Caco-2 (cell line): ENCODE results near the gene OR13C4. TPM values are rescaled to one million over a fixed set of nuclear protein-coding genes. Genes with fewer than 3 reads are reported as not detected.

Source experiments
- BruUV-seq: library from RNA; stranded (reverse); fragments of 400-500 nt; replicated peaks from 2 replicates; lab custom pipeline; 2021; lab: Mats Ljungman, UMichigan
- CTCF ChIA-PET: fragments of 300-600 bp; sonication (Branson Sonifier 250); formaldehyde crosslinking; loops from one replicate; lab custom pipeline; 2022; ENCODE audit warnings: antibody characterized with exemption; lab: Charles Lee
- POLR2A ChIA-PET: fragments of 300-600 bp; sonication (Branson Sonifier 250); formaldehyde crosslinking; loops from one replicate; lab custom pipeline; 2022; ENCODE audit warnings: antibody characterized with exemption; lab: Charles Lee
- DNase-seq, 2 experiments: peaks; one replicate each; pipeline versions ENCODE4 v3.0.0 to v3.0.0-alpha.2; 2020 to 2022
- H3K27me3 ChIP-seq: replicated peaks from 2 replicates; pipeline ENCODE4 v1.6.0; 2011; ENCODE audit warnings: low read length; ENCODE audit not compliant: control insufficient read depth, insufficient read depth
- H3K36me3 ChIP-seq: 2 replicates; pipeline ENCODE4 v1.5.1; 2011; ENCODE audit warnings: low read length; ENCODE audit not compliant: control insufficient read depth, insufficient read depth
- H3K4me1 ChIP-seq: fragments of 250-450 bp; sonication (Bioruptor Pico); 2 replicates; pipeline ENCODE4 v1.5.1; 2020; ENCODE audit warnings: mild to moderate bottlenecking
- H3K4me3 ChIP-seq: 2 replicates; pipeline ENCODE4 v1.5.1; 2011; ENCODE audit warnings: low read depth, mild to moderate bottlenecking, control low read depth, low read length
- H3K9me3 ChIP-seq: fragments of 250-450 bp; sonication (Bioruptor Pico); 2 replicates; pipeline ENCODE4 v1.5.1; 2020; ENCODE audit warnings: mild to moderate bottlenecking, moderate library complexity
- H3K27ac Mint-ChIP-seq: one replicate; pipeline ENCODE4 v1.8.0; 2022; ENCODE audit warnings: mixed read lengths; ENCODE audit not compliant: unreplicated experiment
- H3K27me3 Mint-ChIP-seq: one replicate; pipeline ENCODE4 v1.8.0; 2022; ENCODE audit warnings: mixed read lengths; ENCODE audit not compliant: insufficient read depth, unreplicated experiment
- H3K36me3 Mint-ChIP-seq: one replicate; pipeline ENCODE4 v1.8.0; 2022; ENCODE audit warnings: mild to moderate bottlenecking, mixed read lengths; ENCODE audit not compliant: insufficient read depth, unreplicated experiment
- H3K4me1 Mint-ChIP-seq: one replicate; pipeline ENCODE4 v1.8.0; 2022; ENCODE audit warnings: low read depth, mixed read lengths; ENCODE audit not compliant: unreplicated experiment
- H3K4me3 Mint-ChIP-seq: one replicate; pipeline ENCODE4 v1.8.0; 2022; ENCODE audit warnings: mild to moderate bottlenecking, moderate library complexity, mixed read lengths; ENCODE audit not compliant: unreplicated experiment
- H3K9me3 Mint-ChIP-seq: one replicate; pipeline ENCODE4 v1.8.0; 2022; ENCODE audit warnings: mixed read lengths; ENCODE audit not compliant: unreplicated experiment
- intact Hi-C: fragments of 100-400 bp; cut with micrococcal nuclease; formaldehyde crosslinking; loops from one replicate; pipeline ENCODE4 v1.10.0; 2022; ENCODE audit not compliant: unreplicated experiment
- total RNA-seq: library from RNA; stranded (reverse); gene quantifications from 2 replicates; pipeline ENCODE4 v1.2.3, GENCODE V29; 2022
- TF ChIP-seq, protein P1 (sequence below), 2 experiments: fragments of 200-600 bp in 1 of 2; IDR thresholded peaks; 1 replicate in 1 of 2; 2 replicates in 1 of 2; pipeline versions ENCODE4 v1.5.1 to v1.8.0; 2011 to 2022; ENCODE audit warnings: antibody characterized with exemption in 1 of 2, control low read depth in 1 of 2, inconsistent platforms in 1 of 2, low read depth in 1 of 2, low read length in 1 of 2, mild to moderate bottlenecking in 1 of 2, moderate library complexity in 1 of 2; ENCODE audit not compliant: insufficient read depth in 1 of 2, severe bottlenecking in 1 of 2, unreplicated experiment in 1 of 2

Gene OR13C4
- total RNA-seq, 1 experiment from 2014 or later = not detected

DNA sequence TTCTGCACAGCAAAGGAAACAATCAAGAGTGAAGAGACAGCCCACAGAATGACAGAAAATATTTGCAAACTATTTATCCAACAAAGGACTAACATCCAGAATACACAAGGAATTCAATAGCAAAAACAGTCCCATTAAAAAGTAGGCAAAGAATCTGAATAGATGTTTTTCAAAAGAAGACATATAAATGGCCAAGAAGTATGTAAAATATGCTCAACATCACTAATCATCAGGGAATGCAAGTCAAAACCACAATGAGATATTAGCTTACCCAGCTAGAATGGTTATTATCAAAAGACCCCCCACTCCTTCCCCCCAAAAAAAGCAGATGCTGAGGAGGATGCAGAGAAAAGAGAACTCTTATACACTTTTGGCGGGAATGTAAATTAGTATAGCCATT is 28.5 kb upstream of the OR13C4 start:
- H3K27ac Mint-ChIP-seq = no peak overlapping the region
- TF ChIP-seq, protein P1, sequence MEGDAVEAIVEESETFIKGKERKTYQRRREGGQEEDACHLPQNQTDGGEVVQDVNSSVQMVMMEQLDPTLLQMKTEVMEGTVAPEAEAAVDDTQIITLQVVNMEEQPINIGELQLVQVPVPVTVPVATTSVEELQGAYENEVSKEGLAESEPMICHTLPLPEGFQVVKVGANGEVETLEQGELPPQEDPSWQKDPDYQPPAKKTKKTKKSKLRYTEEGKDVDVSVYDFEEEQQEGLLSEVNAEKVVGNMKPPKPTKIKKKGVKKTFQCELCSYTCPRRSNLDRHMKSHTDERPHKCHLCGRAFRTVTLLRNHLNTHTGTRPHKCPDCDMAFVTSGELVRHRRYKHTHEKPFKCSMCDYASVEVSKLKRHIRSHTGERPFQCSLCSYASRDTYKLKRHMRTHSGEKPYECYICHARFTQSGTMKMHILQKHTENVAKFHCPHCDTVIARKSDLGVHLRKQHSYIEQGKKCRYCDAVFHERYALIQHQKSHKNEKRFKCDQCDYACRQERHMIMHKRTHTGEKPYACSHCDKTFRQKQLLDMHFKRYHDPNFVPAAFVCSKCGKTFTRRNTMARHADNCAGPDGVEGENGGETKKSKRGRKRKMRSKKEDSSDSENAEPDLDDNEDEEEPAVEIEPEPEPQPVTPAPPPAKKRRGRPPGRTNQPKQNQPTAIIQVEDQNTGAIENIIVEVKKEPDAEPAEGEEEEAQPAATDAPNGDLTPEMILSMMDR (IDR thresholded peaks at IDR 0.05; ENCODE audit: insufficient read depth in 1 of 2, low read depth in 1 of 2, low read length in 1 of 2, severe bottlenecking in 1 of 2, unreplicated experiment in 1 of 2) = no peak
- Histone ChIP-seq H3K27me3 (no peaks in the 10 kb centered on the region), H3K4me3 (no peak overlapping the region), H3K9me3 (no peaks in the 10 kb centered on the region; the same call in 1 of the 2 replicates), H3K36me3 (no peaks in the 10 kb centered on the region), H3K4me1 (no peaks in the 10 kb centered on the region)
- no peak for DNase-seq
- H3K36me3 Mint-ChIP-seq = no peaks in the 10 kb centered on the region
- POLR2A ChIA-PET = no interaction called here
- CTCF ChIA-PET = no interaction called here
- H3K9me3 Mint-ChIP-seq = peaks cover 16% of the 10 kb centered on the region
- intact Hi-C loops = no loop called here
- H3K27me3 Mint-ChIP-seq = no peaks in the 10 kb centered on the region
- BruUV-seq = no TSS peak
- H3K4me3 Mint-ChIP-seq = no peak overlapping the region
- H3K4me1 Mint-ChIP-seq = no peaks in the 10 kb centered on the region

DNA sequence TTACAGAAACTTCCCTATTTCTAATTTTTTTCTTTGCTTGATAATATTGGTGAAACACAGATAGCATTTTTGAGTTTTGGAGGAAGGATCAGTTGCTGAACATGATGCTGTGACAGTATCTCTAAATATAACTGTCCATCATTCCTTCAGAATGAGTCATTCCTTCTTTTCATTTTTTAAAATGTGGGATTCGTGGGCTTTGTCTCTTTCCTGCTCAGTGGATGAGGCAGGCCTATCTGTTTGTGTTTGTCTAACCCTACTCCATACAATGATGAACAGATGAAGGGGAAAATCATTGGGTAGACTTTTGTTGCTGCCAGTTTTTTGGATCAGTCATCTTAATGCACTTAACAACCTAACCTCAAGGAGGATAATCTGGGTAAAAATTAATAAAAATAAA is 26.3 kb upstream of the OR13C4 start:
- H3K36me3 Mint-ChIP-seq = no peaks in the 10 kb centered on the region
- intact Hi-C loops = no loop called here
- DNase-seq = no peak
- POLR2A ChIA-PET = no interaction called here
- Histone ChIP-seq H3K4me1 (no peaks in the 10 kb centered on the region), H3K36me3 (no peaks in the 10 kb centered on the region), H3K9me3 (no peaks in the 10 kb centered on the region), H3K27me3 (no peaks in the 10 kb centered on the region), H3K4me3 (no peak overlapping the region)
- peaks cover 2% of the 10 kb centered on the region for H3K9me3 Mint-ChIP-seq
- CTCF ChIA-PET = no interaction called here
- no peaks in the 10 kb centered on the region for H3K27me3 Mint-ChIP-seq
- H3K27ac Mint-ChIP-seq = no peak overlapping the region
- no TSS peak for BruUV-seq
- no peak overlapping the region for H3K4me3 Mint-ChIP-seq
- TF ChIP-seq, protein P1 (IDR thresholded peaks at IDR 0.05; ENCODE audit: insufficient read depth in 1 of 2, low read depth in 1 of 2, low read length in 1 of 2, severe bottlenecking in 1 of 2, unreplicated experiment in 1 of 2) = no peak
- H3K4me1 Mint-ChIP-seq = no peaks in the 10 kb centered on the region

DNA sequence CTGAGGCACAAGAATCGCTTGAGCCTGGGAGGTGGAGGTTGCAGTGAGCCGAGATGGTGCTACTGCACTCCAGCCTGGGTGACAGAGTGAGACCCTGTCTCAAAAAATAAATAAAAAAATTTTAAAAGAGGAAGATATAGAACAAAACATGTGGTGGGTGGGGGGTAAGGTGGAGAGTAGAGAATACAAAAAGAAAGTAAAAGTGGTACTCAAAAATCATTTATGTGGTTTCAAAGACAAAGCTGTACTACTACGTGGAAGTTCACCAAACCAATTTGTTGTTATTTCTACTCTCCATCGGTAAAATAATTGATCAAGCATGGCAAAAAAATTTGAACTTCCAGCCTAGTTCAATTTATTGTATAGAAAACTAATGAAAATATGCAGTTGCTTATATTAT is 17.6 kb upstream of the OR13C4 start:
- no peak for DNase-seq
- H3K4me3 ChIP-seq = no peak overlapping the region
- H3K36me3 ChIP-seq = no peaks in the 10 kb centered on the region
- Mint-ChIP-seq H3K4me3 (no peak overlapping the region), H3K9me3 (no peaks in the 10 kb centered on the region), H3K27me3 (no peaks in the 10 kb centered on the region), H3K36me3 (no peaks in the 10 kb centered on the region), H3K4me1 (no peaks in the 10 kb centered on the region), H3K27ac (no peak overlapping the region)
- no TSS peak for BruUV-seq
- POLR2A ChIA-PET = no interaction called here
- TF ChIP-seq, protein P1 (IDR thresholded peaks at IDR 0.05; ENCODE audit: insufficient read depth in 1 of 2, low read depth in 1 of 2, low read length in 1 of 2, severe bottlenecking in 1 of 2, unreplicated experiment in 1 of 2) = no peak
- intact Hi-C loops = no loop called here
- H3K27me3 ChIP-seq = no peaks in the 10 kb centered on the region
- H3K4me1 ChIP-seq = no peaks in the 10 kb centered on the region
- no peaks in the 10 kb centered on the region for H3K9me3 ChIP-seq
- CTCF ChIA-PET = no interaction called here
